Keratinocyte (primary cell): ENCODE results near the gene RTN4IP1. TPM values are rescaled to one million over a fixed set of nuclear protein-coding genes. Genes with fewer than 3 reads are reported as not detected.

Source experiments
- DNase-seq: peaks from one replicate; pipeline ENCODE4 v3.0.0-alpha.2; 2011; ENCODE audit warnings: low read depth, missing footprints, low spot score
- FAIRE-seq: peaks from 2 replicates; lab custom pipeline; 2011; peaks lifted over from hg19 to GRCh38; lab: Jason Lieb, UNC
- H2AFZ ChIP-seq: 2 replicates; pipeline ENCODE4 v1.6.0; 2012; ENCODE audit warnings: low read length, control low read depth, inconsistent platforms; ENCODE audit not compliant: control insufficient read depth
- H3K27ac ChIP-seq: 2 replicates; pipeline ENCODE4 v1.5.1; 2011; ENCODE audit warnings: low read length; ENCODE audit not compliant: control insufficient read depth, insufficient read depth
- H3K27me3 ChIP-seq: 3 replicates; pipeline ENCODE4 v1.6.0; 2011; ENCODE audit warnings: low read length; ENCODE audit not compliant: control insufficient read depth, insufficient read depth; ENCODE audit errors: extremely low read depth
- H3K36me3 ChIP-seq, 2 experiments: 2 replicates in 1 of 2; 3 replicates in 1 of 2; pipeline ENCODE4 v1.5.1; 2011; ENCODE audit warnings: low read length in 2 of 2, mild to moderate bottlenecking in 1 of 2; ENCODE audit not compliant: control insufficient read depth in 2 of 2, insufficient read depth in 2 of 2; ENCODE audit errors: extremely low read depth in 1 of 2
- H3K4me1 ChIP-seq: 3 replicates; pipeline ENCODE4 v1.5.1; 2011; ENCODE audit warnings: low read length; ENCODE audit not compliant: control insufficient read depth, insufficient read depth; ENCODE audit errors: extremely low read depth
- H3K4me2 ChIP-seq: 3 replicates; pipeline ENCODE4 v1.6.0; 2011; ENCODE audit warnings: low read depth, low read length; ENCODE audit not compliant: control insufficient read depth, insufficient read depth; ENCODE audit errors: extremely low read depth
- H3K4me3 ChIP-seq, 3 experiments: fragments of 200-600 bp in 1 of 3; sonication (generic) in 1 of 3; 2 replicates in 2 of 3; 3 replicates in 1 of 3; pipeline ENCODE4 v1.5.1; 2011 to 2016; ENCODE audit warnings: low read length in 3 of 3, mild to moderate bottlenecking in 3 of 3, control low read depth in 2 of 3, inconsistent platforms in 1 of 3, low read depth in 1 of 3, mixed read lengths in 1 of 3, mixed run types in 1 of 3, moderate library complexity in 1 of 3; ENCODE audit not compliant: control insufficient read depth in 2 of 3, insufficient read depth in 2 of 3; ENCODE audit errors: extremely low read depth in 1 of 3
- H3K79me2 ChIP-seq: 2 replicates; pipeline ENCODE4 v1.6.0; 2012; ENCODE audit warnings: low read length; ENCODE audit not compliant: control insufficient read depth, insufficient read depth
- H3K9ac ChIP-seq: 3 replicates; pipeline ENCODE4 v1.6.0; 2011; ENCODE audit warnings: low read length; ENCODE audit not compliant: control insufficient read depth, insufficient read depth; ENCODE audit errors: extremely low read depth
- H3K9me1 ChIP-seq: 3 replicates; pipeline ENCODE4 v1.6.0; 2011; ENCODE audit warnings: low read length; ENCODE audit not compliant: control insufficient read depth, insufficient read depth; ENCODE audit errors: extremely low read depth
- H3K9me3 ChIP-seq: 2 replicates; pipeline ENCODE4 v1.5.1; 2012; ENCODE audit warnings: low read depth, low read length; ENCODE audit not compliant: control insufficient read depth
- H4K20me1 ChIP-seq: 3 replicates; pipeline ENCODE4 v1.6.0; 2011; ENCODE audit warnings: low read length; ENCODE audit not compliant: control insufficient read depth, insufficient read depth; ENCODE audit errors: extremely low read depth
- CTCF ChIP-seq, 3 experiments: IDR thresholded peaks in 1 of 3; conservative IDR thresholded peaks in 1 of 3; optimal IDR thresholded peaks in 1 of 3; 2 replicates in 2 of 3; 3 replicates in 1 of 3; pipeline versions ENCODE3 to v1.5.1; 2011; ENCODE audit warnings: low read length in 3 of 3, mild to moderate bottlenecking in 3 of 3, moderate library complexity in 2 of 3, control low read depth in 1 of 3, inconsistent platforms in 1 of 3; ENCODE audit not compliant: insufficient read depth in 2 of 3; ENCODE audit errors: extremely low read depth in 1 of 3
- EZH2 ChIP-seq: IDR thresholded peaks from one replicate; pipeline ENCODE4 v1.6.1; 2012; ENCODE audit warnings: inconsistent platforms, mild to moderate bottlenecking, low read length, moderate library complexity
- dilution Hi-C: fragments of 300-500 bp; cut with MboI; formaldehyde crosslinking; loops from one replicate; pipeline ENCODE4 v1.7.0; 2020; ENCODE audit warnings: low sequenced_read_pairs; ENCODE audit not compliant: extremely low pct_ligation_motif_present
- polyA plus RNA-seq, 5 experiments: library from polyadenylated mRNA; depleted of rRNA in 3 of 5; stranded (reverse) in 3 of 5; stranded (forward) in 1 of 5; unstranded in 1 of 5; fragments of >200 nt; gene quantifications; 1 replicate in 1 of 5; 2 replicates in 3 of 5; 3 replicates in 1 of 5; pipeline versions ENCODE4 v1.2.1 to v1.2.3, GENCODE V29; 2011 to 2012; ENCODE audit warnings: missing spikeins in 2 of 5, low read depth in 1 of 5, low replicate concordance in 1 of 5

The RTN4IP1 gene
- polyA plus RNA-seq, 1 donor (not counting 4 experiments of a cell fraction or from before 2014, with no cell fraction given), result 8.0 TPM

GRCh38 chr6:106620931-106621672 is 8.2 kb downstream of the RTN4IP1 start:
- Histone ChIP-seq H3K36me3 (peaks cover 0 to 2% of the 10 kb centered on the region in 2 experiments), H4K20me1 (no peaks in the 10 kb centered on the region), H3K9me3 (no peaks in the 10 kb centered on the region), H3K9me1 (no peaks in the 10 kb centered on the region), H2AFZ (no peak overlapping the region), H3K4me1 (no peaks in the 10 kb centered on the region), H3K4me3 (no peak overlapping the region), H3K4me2 (no peak overlapping the region), H3K27ac (no peak overlapping the region), H3K9ac (no peak overlapping the region), H3K79me2 (no peaks in the 10 kb centered on the region), H3K27me3 (no peaks in the 10 kb centered on the region)
- no peak for DNase-seq
- TF ChIP-seq CTCF (optimal IDR thresholded peaks at IDR 0.05 in 1 of 3, IDR thresholded peaks at IDR 0.05 in 1 of 3, conservative IDR thresholded peaks at IDR 0.05 in 1 of 3; ENCODE audit: extremely low read depth in 1 of 3, insufficient read depth in 2 of 3, low read length in 3 of 3), result no peak
- no peak for TF ChIP-seq EZH2
- no peak for FAIRE-seq
- dilution Hi-C loops, result no loop called here

- H3K4me3 ChIP-seq, result no peak overlapping the region
- no peaks in the 10 kb centered on the region for H3K79me2 ChIP-seq
- FAIRE-seq (peak; percentile 26), DNase-seq (no peak)
- H3K36me3 ChIP-seq, result peaks cover 0 to 2% of the 10 kb centered on the region in 2 experiments
- TF ChIP-seq EZH2 (no peak), CTCF (optimal IDR thresholded peaks at IDR 0.05 in 1 of 3, IDR thresholded peaks at IDR 0.05 in 1 of 3, conservative IDR thresholded peaks at IDR 0.05 in 1 of 3; ENCODE audit: extremely low read depth in 1 of 3, insufficient read depth in 2 of 3, low read length in 3 of 3) (no peak)
- H3K9me3 ChIP-seq, result no peaks in the 10 kb centered on the region
- dilution Hi-C loops, result no loop called here
- no peak overlapping the region for H3K4me2 ChIP-seq
- no peaks in the 10 kb centered on the region for H4K20me1 ChIP-seq
- no peaks in the 10 kb centered on the region for H3K27me3 ChIP-seq
- no peak overlapping the region for H3K27ac ChIP-seq
- H3K4me1 ChIP-seq, result no peaks in the 10 kb centered on the region
- H2AFZ ChIP-seq, result no peak overlapping the region
- H3K9ac ChIP-seq, result no peak overlapping the region
- H3K9me1 ChIP-seq, result no peaks in the 10 kb centered on the region
Measured at GRCh38 chr6:106619223-106619622, 10.1 kb downstream of the RTN4IP1 start.
